GM21723 (cell line): ENCODE measurements around the gene UNC50.

Experiments
- ATAC-seq: cut with Tn5 transposase; IDR thresholded peaks from one replicate; pipeline ENCODE4 v1.9.1; 2021; ENCODE audit warnings: mild to moderate bottlenecking, moderate library complexity; ENCODE audit not compliant: unreplicated experiment

UNC50 gene

GRCh38 chr2:98663511-98664090 is 55.2 kb downstream of the UNC50 start:
- ATAC-seq = no peak

GRCh38 chr2:98664323-98664722 is 55.9 kb downstream of the UNC50 start:
- ATAC-seq = no peak

- ATAC-seq = no peak
Observed at GRCh38 chr2:98665677-98666076, 57.3 kb downstream of the UNC50 start.
